ENCODE measurements around the gene CLEC16A.

Gene CLEC16A

GRCh38 chr16:11181242-11181898, 237.0 kb downstream of the CLEC16A start:
- no peak for DNase-seq (ENCODE audit: low spot score)

DNA sequence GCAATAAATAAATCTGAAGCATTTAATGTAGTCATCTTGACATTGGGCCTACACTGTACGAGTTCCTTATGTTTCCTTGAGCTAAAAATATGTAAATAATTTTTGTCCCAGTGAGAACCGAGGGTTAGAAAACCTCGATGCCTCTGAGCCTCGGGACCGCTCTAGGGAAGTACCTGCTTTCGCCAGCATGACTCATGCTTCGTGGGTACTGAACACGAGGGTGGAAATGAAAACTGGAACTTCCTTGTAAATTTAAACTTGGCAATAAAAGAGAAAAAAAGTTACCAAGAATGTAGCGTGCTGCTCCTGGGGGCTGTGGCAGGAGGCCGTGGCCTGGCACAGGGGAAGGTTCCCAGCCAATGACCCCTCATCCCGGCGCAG, 237.5 kb downstream of the CLEC16A start:
- peak; percentile 18 for DNase-seq (ENCODE audit: low spot score)

DNA sequence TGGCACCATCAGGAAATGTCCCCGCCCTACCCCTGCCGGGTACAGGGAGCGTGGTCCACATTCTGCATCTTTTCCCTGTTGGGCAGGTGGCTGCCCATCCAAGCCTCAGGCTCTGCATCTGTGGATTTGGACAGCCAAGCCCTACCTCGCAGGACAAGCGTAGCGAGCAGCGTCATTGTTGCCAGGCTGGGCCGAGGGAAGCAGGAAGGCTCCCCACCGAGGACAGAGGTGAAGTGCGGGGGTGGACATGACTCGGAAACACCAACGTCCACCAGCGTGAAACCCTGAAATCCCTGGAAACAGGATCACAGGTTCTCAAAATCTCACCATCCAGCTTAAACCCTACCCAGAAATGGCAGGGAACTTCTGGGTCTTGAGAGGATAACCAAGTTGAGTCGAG, 238.0 kb downstream of the CLEC16A start:
- no peak for DNase-seq (ENCODE audit: low spot score)

- no peak for DNase-seq (ENCODE audit: low spot score)
Measured at GRCh38 chr16:11183035-11183812, 238.9 kb downstream of the CLEC16A start.

DNA sequence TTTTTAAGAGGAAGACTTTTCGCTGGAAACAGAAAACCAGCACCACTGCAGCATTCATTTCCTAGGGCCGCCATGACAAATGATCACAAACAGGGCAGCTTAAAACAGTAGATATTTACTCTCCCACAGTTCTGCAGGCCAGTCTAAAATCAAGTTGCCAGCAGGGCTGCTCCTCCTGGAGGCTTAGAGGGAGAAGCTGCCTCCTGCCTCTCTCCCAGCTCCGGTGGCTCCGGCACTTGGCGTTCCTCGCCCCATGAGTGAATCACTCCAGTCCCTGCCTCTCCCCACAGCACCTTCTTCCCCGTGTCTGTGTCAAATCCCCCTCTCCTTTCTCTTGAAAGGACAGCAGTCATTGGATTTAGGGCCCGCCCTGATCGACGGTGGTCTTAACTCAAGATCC, 239.6 kb downstream of the CLEC16A start:
- DNase-seq (ENCODE audit: low spot score) = no peak

- DNase-seq (ENCODE audit: low spot score) = no peak
Measured at GRCh38 chr16:11187522-11188023, 243.2 kb downstream of the CLEC16A start.

- no peak for DNase-seq (ENCODE audit: low spot score)
Measured at GRCh38 chr16:11188801-11189740, 244.7 kb downstream of the CLEC16A start.

DNA sequence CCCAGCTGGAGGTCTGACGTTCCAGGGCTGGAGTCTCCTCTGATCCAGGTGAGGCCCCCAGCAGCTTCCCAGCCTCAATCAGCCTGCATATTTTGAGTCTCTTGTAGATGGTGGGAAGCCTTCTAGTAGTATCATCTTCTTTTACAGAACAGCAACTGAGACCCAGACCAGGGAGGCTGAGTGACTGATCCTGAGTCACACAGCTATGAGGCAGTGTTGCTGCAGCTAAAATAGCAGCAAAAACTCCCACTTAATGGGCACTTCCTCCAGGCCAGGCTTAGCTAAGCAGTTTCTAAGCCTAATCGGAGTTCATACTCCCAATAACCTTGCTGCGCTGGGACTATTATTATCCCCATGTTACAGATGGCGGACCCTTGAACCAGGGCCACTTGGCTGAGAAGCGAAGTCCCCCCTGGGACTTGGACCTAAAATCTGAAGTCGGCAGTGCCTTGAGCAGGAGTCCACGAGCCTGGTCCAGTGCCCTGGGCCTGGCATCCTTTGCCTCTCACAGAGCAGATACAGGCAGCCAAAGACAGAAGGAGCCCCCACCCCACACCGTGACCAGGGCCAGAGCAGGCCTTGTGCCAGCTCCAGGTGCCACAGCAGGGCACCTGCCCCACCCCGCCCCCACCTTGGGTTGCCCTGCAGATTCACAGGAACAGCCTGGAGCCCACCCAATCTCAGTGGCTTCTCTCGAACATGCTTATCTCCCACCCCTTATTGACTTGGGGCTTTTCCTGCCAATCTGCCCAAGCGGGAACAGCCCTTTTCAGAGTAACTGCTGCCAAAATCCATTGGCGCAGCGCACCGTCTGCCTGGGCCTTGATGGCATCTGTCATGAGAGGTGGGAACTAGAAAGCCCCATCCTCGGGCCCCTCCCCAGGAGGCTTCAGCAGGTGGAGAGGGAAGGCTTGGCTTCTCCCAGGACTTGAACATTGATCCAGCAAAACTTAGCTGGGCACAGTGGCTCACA, 246.5 kb downstream of the CLEC16A start:
- DNase-seq (ENCODE audit: low spot score) = no peak

DNA sequence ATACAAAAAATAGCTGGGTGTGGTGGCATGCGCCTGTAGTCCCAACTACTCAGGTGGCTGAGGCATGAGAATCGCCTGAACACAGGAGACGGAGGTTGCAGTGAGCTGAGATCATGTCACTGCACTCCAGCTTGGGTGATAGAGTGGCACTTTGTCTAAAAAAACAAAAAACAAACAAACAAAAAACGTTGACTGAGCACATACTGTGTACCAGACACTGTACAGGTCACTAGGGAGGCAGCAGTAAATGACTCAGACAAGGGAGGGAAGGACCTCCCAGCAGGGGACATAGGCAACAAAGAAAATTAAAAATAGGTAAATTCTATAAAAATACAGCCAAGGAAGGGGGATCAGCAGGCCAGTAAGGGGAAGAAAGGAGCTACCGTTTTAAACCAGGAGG, 247.3 kb downstream of the CLEC16A start:
- DNase-seq (ENCODE audit: low spot score) = no peak

GRCh38 chr16:11193494-11193893, 249.1 kb downstream of the CLEC16A start:
- DNase-seq (ENCODE audit: low spot score) = no peak

GRCh38 chr16:11194913-11195312, 250.5 kb downstream of the CLEC16A start:
- no peak for DNase-seq (ENCODE audit: low spot score)

DNA sequence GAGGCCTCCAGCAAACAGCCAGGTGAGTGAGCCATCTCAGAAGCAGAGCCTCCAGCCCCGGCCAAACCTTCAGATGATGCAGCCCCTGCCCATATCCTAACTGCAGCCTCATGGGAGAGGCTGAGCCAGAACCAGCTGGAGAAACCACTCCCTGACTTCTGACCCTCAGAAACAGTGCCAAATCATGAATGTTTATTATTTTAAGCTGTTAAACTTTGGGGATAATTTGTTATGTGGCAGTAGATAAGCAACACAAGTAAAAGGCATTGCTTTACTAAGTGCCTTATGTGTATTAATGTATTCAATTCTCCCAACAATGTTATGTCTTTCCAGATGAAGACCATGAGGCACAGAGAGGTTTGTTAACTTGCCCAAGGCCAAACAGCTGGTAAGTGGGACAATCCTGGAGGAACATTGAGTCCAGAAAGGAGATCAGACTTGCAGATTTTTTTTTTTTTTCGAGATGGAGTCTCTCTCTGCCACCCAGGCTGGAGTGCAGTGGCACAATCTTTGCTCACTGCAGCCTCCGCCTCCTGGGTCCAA, 252.0 kb downstream of the CLEC16A start:
- no peak for DNase-seq (ENCODE audit: low spot score)

- DNase-seq (ENCODE audit: low spot score) = no peak
Measured at GRCh38 chr16:11198375-11198774, 254.0 kb downstream of the CLEC16A start.

DNA sequence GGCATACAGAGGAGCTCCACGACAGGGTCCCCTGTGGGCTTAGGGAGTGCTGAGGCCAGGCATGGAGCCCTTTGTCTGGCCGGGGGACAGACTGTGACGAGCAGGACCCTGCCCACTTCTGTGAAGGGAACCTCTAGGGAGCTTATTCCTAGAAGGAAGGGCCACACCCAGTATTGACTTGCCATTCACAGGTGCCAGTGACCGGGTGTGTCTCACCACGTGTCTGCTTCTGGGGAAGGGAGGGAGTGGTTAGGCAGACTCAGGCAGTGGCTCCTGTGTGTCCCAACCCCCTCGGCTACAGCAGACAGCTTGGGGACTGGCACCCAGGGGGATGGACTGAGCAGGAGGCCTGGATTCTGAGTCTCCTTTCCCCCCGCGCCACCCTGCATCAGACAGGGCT, 254.5 kb downstream of the CLEC16A start:
- no peak for DNase-seq (ENCODE audit: low spot score)

GRCh38 chr16:11200592-11200991, 256.2 kb downstream of the CLEC16A start:
- DNase-seq (ENCODE audit: low spot score) = no peak

GRCh38 chr16:11201498-11202259, 257.3 kb downstream of the CLEC16A start:
- no peak for DNase-seq (ENCODE audit: low spot score)

DNA sequence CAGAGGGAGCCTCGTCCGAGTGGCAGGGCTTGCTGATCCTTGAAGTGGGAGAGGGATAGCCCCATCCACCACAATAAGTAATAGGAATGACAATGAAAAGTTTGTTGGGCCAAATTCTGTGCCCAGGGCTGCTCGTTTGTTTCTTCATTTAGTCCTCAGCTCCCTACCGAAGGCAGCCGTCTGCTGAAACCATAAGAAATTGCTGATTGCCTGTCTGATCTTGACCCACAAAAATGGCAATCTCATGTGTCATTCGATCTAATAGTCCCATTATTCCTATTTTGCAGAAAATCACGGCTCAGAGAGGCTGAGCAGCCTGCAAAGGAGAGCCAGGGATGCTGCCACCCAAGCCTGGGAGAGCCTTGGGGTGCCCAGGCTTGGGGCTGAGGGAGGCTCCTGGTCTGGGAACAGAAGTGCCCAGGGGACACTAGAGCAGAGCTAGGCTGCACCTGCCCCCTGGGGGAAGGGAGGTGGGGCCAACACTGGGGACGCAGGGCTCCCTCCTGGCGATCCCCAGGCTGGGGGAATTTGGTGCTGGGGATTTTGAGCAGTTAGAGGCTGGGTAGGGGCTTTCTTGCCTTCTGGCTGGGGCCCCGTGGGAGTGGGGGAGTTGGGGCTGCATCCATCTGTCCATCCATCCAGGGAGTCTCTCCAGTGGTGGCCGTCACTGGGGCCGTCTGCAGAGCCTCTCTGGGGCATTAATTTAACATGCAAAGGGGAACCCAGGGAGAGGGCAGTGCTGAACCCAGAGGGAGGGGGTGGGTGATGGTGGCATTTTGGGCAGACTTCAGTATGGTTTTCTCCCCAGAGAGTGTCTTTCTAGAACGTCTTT, 258.1 kb downstream of the CLEC16A start:
- no peak for DNase-seq (ENCODE audit: low spot score)

GRCh38 chr16:11203111-11203623, 258.8 kb downstream of the CLEC16A start:
- DNase-seq (ENCODE audit: low spot score) = no peak

GRCh38 chr16:11204513-11205047, 260.2 kb downstream of the CLEC16A start:
- DNase-seq (ENCODE audit: low spot score) = no peak

Data from CD4-positive, alpha-beta T cell treated with Interleukin-2 at 100 ng/mL for 4 hours (primary cell).